SK-N-SH (cell line): ENCODE data around the gene RBM20.

Source experiments
- CTCF ChIP-seq: fragments of 200-600 bp; sonication (generic); IDR thresholded peaks from 2 replicates; pipeline ENCODE4 v1.6.1; 2017; ENCODE audit warnings: antibody characterized with exemption, mild to moderate bottlenecking, moderate library complexity
- RFX5 ChIP-seq: IDR thresholded peaks from 2 replicates; pipeline ENCODE4 v1.6.1; 2012; ENCODE audit warnings: mild to moderate bottlenecking, improper control_type of control experiment, low read length
- SIN3A ChIP-seq: IDR thresholded peaks from 2 replicates; pipeline ENCODE4 v1.6.1; 2012; ENCODE audit warnings: low read depth, mild to moderate bottlenecking, low read length, moderate library complexity, borderline replicate concordance
- TCF12 ChIP-seq: IDR thresholded peaks from 2 replicates; pipeline ENCODE4 v1.4.0; 2012
- ZBTB33 ChIP-seq: IDR thresholded peaks from 2 replicates; pipeline ENCODE4 v1.4.0; 2012; ENCODE audit warnings: low read depth, borderline replicate concordance

DNA sequence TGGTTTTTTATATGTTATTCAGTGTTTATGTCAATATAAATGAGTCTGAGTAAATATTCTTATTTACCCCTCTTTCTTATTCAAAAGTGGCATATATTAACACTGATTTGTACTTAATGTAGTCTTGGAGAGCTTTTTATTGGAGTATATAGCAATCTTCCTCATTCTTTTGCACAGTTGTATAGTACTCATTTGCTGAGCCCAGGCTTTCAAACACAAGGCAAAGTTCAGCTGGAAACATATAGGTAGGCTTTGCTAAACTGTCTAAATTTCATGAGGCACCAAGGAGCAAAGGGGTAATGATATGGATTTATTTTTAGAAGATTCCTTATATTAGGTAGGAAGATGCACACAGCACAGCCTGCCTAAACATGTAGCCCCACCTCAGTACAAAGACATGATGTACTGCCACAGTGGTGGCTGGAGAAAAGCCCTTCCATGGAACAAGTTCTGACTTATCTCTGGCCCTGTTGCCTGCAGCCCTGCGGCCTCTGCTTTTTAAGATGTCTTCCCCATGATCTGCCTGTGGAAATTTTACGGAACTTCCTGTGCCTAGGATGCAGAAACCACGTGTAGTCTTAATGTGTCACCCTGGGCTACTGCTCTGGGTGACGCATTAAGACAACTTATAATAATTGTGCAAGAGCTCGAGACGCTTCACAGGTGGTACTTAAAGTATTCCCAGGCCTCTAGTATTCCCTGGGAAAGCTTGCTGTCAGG, 218.0 kb downstream of the RBM20 start:
- TF ChIP-seq ZBTB33 (no peak), SIN3A (no peak), CTCF (no peak), RFX5 (no peak), TCF12 (no peak)
